ENCODE results near the gene MT2A. TPM values are rescaled to one million over a fixed set of nuclear protein-coding genes. Genes with fewer than 3 reads are reported as not detected.
"Not testable (repeated sequence)": the region's sequence is repeated elsewhere in the genome, so short reads cannot be mapped to it uniquely, and the experiment has no call there.

The MT2A gene
- total RNA-seq, 2 donors from 2014 or later: 165 to 200 TPM

GRCh38 chr16:56610017-56610608, 1.7 kb downstream of the MT2A start:
- H3K9me3 Mint-ChIP-seq: peaks cover 0 to 7% of the 10 kb centered on the region in 2 donors
- ATAC-seq: peak; percentile 34 to 58
- DNase-seq (ENCODE audit: low spot score in 2 of 2): peak; percentile 61 to 86
- H3K36me3 Mint-ChIP-seq: peaks cover 6 to 15% of the 10 kb centered on the region in 2 donors
- peak overlapping the region; percentile 47 to 94 for H3K27ac Mint-ChIP-seq

GRCh38 chr16:56610609-56611111, 2.3 kb downstream of the MT2A start:
- Mint-ChIP-seq H3K9me3 (peaks cover 0 to 7% of the 10 kb centered on the region in 2 donors), H3K36me3 (peaks cover 6 to 15% of the 10 kb centered on the region in 2 donors), H3K27ac (peak overlapping the region; percentile 47 to 94)
- ATAC-seq (peak in 1 of 2 donors; percentile 35), DNase-seq (ENCODE audit: low spot score in 2 of 2) (no peak)

- peaks cover 0 to 7% of the 10 kb centered on the region in 2 donors for H3K9me3 Mint-ChIP-seq
Observed at GRCh38 chr16:56611281-56611833, 3.0 kb downstream of the MT2A start.

GRCh38 chr16:56613706-56614105, 5.3 kb downstream of the MT2A start:
- H3K27ac Mint-ChIP-seq: peak overlapping the region; percentile 46 to 97
- H3K36me3 Mint-ChIP-seq: peaks cover 6 to 13% of the 10 kb centered on the region in 2 donors
- ATAC-seq: no peak
- H3K9me3 Mint-ChIP-seq: peaks cover 0 to 7% of the 10 kb centered on the region in 2 donors
- no peak for DNase-seq (ENCODE audit: low spot score in 2 of 2)

More at GRCh38 chr16:56611281-56611833, 3.0 kb downstream of the MT2A start:
- DNase-seq (ENCODE audit: low spot score in 2 of 2) (no peak), ATAC-seq (peak in 1 of 2 donors; percentile 0)
- peaks cover 6 to 15% of the 10 kb centered on the region in 2 donors for H3K36me3 Mint-ChIP-seq
- H3K27ac Mint-ChIP-seq: peak overlapping the region; percentile 47 to 94

- peak; percentile 81 to 90 for ATAC-seq
- Mint-ChIP-seq H3K27ac (peak overlapping the region; percentile 84 to 97), H3K9me3 (peaks cover 0 to 7% of the 10 kb centered on the region in 2 donors), H3K36me3 (peaks cover 0 to 5% of the 10 kb centered on the region in 2 donors)
- no peak for DNase-seq (ENCODE audit: low spot score in 2 of 2)
Observed at GRCh38 chr16:56614549-56614991, 6.2 kb downstream of the MT2A start.

- no peak for ATAC-seq
- DNase-seq (ENCODE audit: low spot score in 2 of 2): no peak
- peaks cover 0 to 5% of the 10 kb centered on the region in 2 donors for H3K36me3 Mint-ChIP-seq
- peak overlapping the region in 1 of 2 donors; percentile 97 for H3K27ac Mint-ChIP-seq
- peaks cover 0 to 7% of the 10 kb centered on the region in 2 donors for H3K9me3 Mint-ChIP-seq
Observed at GRCh38 chr16:56615353-56615752, 7.0 kb downstream of the MT2A start.

GRCh38 chr16:56616608-56617211, 8.3 kb downstream of the MT2A start:
- no peak overlapping the region for H3K27ac Mint-ChIP-seq
- no peak for ATAC-seq

GRCh38 chr16:56617212-56618085, 9.1 kb downstream of the MT2A start:
- H3K27ac Mint-ChIP-seq: no peak overlapping the region
- H3K36me3 Mint-ChIP-seq: peaks cover 0 to 5% of the 10 kb centered on the region in 2 donors
- ATAC-seq: peak; percentile 30 to 54

More at GRCh38 chr16:56616608-56617211, 8.3 kb downstream of the MT2A start:
- Mint-ChIP-seq H3K9me3 (peaks cover 0 to 7% of the 10 kb centered on the region in 2 donors), H3K36me3 (peaks cover 0 to 5% of the 10 kb centered on the region in 2 donors)
- DNase-seq (ENCODE audit: low spot score in 2 of 2): no peak

GRCh38 chr16:56618138-56618537, 9.8 kb downstream of the MT2A start:
- no peak overlapping the region for H3K27ac Mint-ChIP-seq
- ATAC-seq: no peak
- peaks cover 0 to 7% of the 10 kb centered on the region in 2 donors for H3K9me3 Mint-ChIP-seq
- H3K36me3 Mint-ChIP-seq: peaks cover 0 to 5% of the 10 kb centered on the region in 2 donors
- no peak for DNase-seq (ENCODE audit: low spot score in 2 of 2)

More at GRCh38 chr16:56617212-56618085, 9.1 kb downstream of the MT2A start:
- DNase-seq (ENCODE audit: low spot score in 2 of 2): peak in 1 of 2 donors; percentile 65
- peaks cover 0 to 7% of the 10 kb centered on the region in 2 donors for H3K9me3 Mint-ChIP-seq

- ATAC-seq (no peak), DNase-seq (ENCODE audit: low spot score in 2 of 2) (no peak)
- H3K9me3 Mint-ChIP-seq: no peaks in the 10 kb centered on the region
- H3K36me3 Mint-ChIP-seq: peaks cover 0 to 6% of the 10 kb centered on the region in 2 donors
- no peak overlapping the region for H3K27ac Mint-ChIP-seq
Observed at GRCh38 chr16:56620339-56620897, 12.0 kb downstream of the MT2A start.

- not testable (repeated sequence) for H3K27ac Mint-ChIP-seq; H3K9me3 Mint-ChIP-seq; DNase-seq (ENCODE audit: low spot score in 2 of 2); ATAC-seq
- peaks cover 0 to 11% of the 10 kb centered on the region in 2 donors for H3K36me3 Mint-ChIP-seq
Observed at GRCh38 chr16:56621665-56622445, 13.5 kb downstream of the MT2A start.

GRCh38 chr16:56623184-56623583, 14.8 kb downstream of the MT2A start:
- ATAC-seq; H3K9me3 Mint-ChIP-seq; H3K27ac Mint-ChIP-seq; DNase-seq (ENCODE audit: low spot score in 2 of 2): not testable (repeated sequence)
- peaks cover 0 to 11% of the 10 kb centered on the region in 2 donors for H3K36me3 Mint-ChIP-seq

- DNase-seq (ENCODE audit: low spot score in 2 of 2) (no peak), ATAC-seq (no peak)
- no peak overlapping the region for H3K27ac Mint-ChIP-seq
- peaks cover 0 to 11% of the 10 kb centered on the region in 2 donors for H3K36me3 Mint-ChIP-seq
- no peaks in the 10 kb centered on the region for H3K9me3 Mint-ChIP-seq
Observed at GRCh38 chr16:56623637-56624036, 15.3 kb downstream of the MT2A start.

GRCh38 chr16:56625140-56625942, 17.0 kb downstream of the MT2A start, which contains the start of gene MT1E:
Gene MT1E, plus strand, starts transcription at chr16:56625781. Its CDS starts 71 bp downstream, at chr16:56625852.
- H3K9me3 Mint-ChIP-seq: no peaks in the 10 kb centered on the region
- peak within 1 kb of the TSS in 1 of 2 donors; percentile 54 for H3K27ac Mint-ChIP-seq
- peak; percentile 76 to 92 for ATAC-seq
- peaks cover 0 to 11% of the 10 kb centered on the region in 2 donors for H3K36me3 Mint-ChIP-seq
- DNase-seq (ENCODE audit: low spot score in 2 of 2): peak in 1 of 2 donors; percentile 55

All from activated naive CD4-positive, alpha-beta T cell treated with anti-CD3 and anti-CD28 coated beads, Interleukin-2, amount 50 U/mL, for 72 hours (primary cell).